Endodermal cell (in vitro differentiated cells): ENCODE results near the gene PPP2R1A. TPM values are rescaled to one million over a fixed set of nuclear protein-coding genes. Genes with fewer than 3 reads are reported as not detected.
A peak's percentile ranks its signal among the peaks of the same experiment; 100 is the strongest.
"Not testable (repeated sequence)": the region's sequence is repeated elsewhere in the genome, so short reads cannot be mapped to it uniquely, and the experiment has no call there.

Experiments used
- DNase-seq: peaks from one replicate; pipeline ENCODE4 v3.0.0-alpha.2; 2017
- H3K27ac ChIP-seq: 2 replicates; pipeline ENCODE4 v1.5.1; 2013; ENCODE audit warnings: mild to moderate bottlenecking, low read depth, low read length, moderate library complexity
- H3K27me3 ChIP-seq: 2 replicates; pipeline ENCODE4 v1.6.1; 2013; ENCODE audit warnings: mild to moderate bottlenecking, low read length, moderate library complexity; ENCODE audit not compliant: insufficient read depth, control insufficient read depth, poor library complexity, severe bottlenecking
- H3K36me3 ChIP-seq: 2 replicates; pipeline ENCODE4 v1.7.0; 2013; ENCODE audit warnings: mild to moderate bottlenecking, low read length, moderate library complexity; ENCODE audit not compliant: control insufficient read depth, insufficient read depth
- H3K4me1 ChIP-seq: one replicate; pipeline ENCODE4 v1.7.0; 2013; ENCODE audit warnings: low read length; ENCODE audit not compliant: control insufficient read depth, insufficient read depth
- H3K4me3 ChIP-seq: 2 replicates; pipeline ENCODE4 v1.5.1; 2013; ENCODE audit warnings: mild to moderate bottlenecking, low read length, moderate library complexity
- H3K9ac ChIP-seq: 2 replicates; pipeline ENCODE4 v1.6.1; 2013; ENCODE audit warnings: mild to moderate bottlenecking, low read length, moderate library complexity; ENCODE audit not compliant: poor library complexity, severe bottlenecking; ENCODE audit errors: extremely low read depth
- H3K9me3 ChIP-seq: 2 replicates; pipeline ENCODE4 v1.6.1; 2013; ENCODE audit warnings: mild to moderate bottlenecking, low read length, moderate library complexity; ENCODE audit not compliant: control insufficient read depth
- H3K27ac Mint-ChIP-seq: 2 replicates; pipeline ENCODE4 v1.8.0; 2020; ENCODE audit warnings: mixed read lengths
- H3K27me3 Mint-ChIP-seq: 2 replicates; pipeline ENCODE4 v1.8.0; 2021; ENCODE audit warnings: mild to moderate bottlenecking, mixed read lengths; ENCODE audit not compliant: insufficient read depth
- H3K36me3 Mint-ChIP-seq: 2 replicates; pipeline ENCODE4 v1.8.0; 2020; ENCODE audit warnings: low read depth, mixed read lengths
- H3K4me1 Mint-ChIP-seq: 2 replicates; pipeline ENCODE4 v1.8.0; 2020; ENCODE audit warnings: mixed read lengths
- H3K4me3 Mint-ChIP-seq: 2 replicates; pipeline ENCODE4 v1.8.0; 2020; ENCODE audit warnings: mild to moderate bottlenecking, moderate library complexity, mixed read lengths
- H3K9me3 Mint-ChIP-seq: 2 replicates; pipeline ENCODE4 v1.8.0; 2020; ENCODE audit warnings: mild to moderate bottlenecking, mixed read lengths
- CTCF ChIP-seq: fragments of 200-600 bp; sonication (generic); conservative IDR thresholded peaks from 2 replicates; pipeline ENCODE4 v1.5.0; 2021; ENCODE audit warnings: antibody characterized with exemption, mild to moderate bottlenecking
- WGBS, 2 experiments: methylation state at CpG; one replicate each; pipeline versions ENCODE4 v1.1.5 to v1.1.7; 2013; ENCODE audit warnings: missing lambda C conversion rate in 2 of 2, mixed read lengths in 1 of 2; ENCODE audit not compliant: insufficient coverage in 1 of 2, insufficient read length in 1 of 2; 5-methylcytosine and 5-hydroxymethylcytosine counted together
- total RNA-seq, 2 donors: library from RNA; stranded (reverse); fragmentation: NEBNext Ultra II Directional in 1 of 2; extraction: Animal tissue kit (Norgen Biotek cat#: 25700) in 1 of 2; gene quantifications; 2 replicates in 1 of 2; 3 replicates in 1 of 2; pipeline ENCODE4 v1.2.1, GENCODE V29; 2021

PPP2R1A gene
- total RNA-seq, 2 donors from 2014 or later = 345 to 348 TPM

- no peak for TF ChIP-seq CTCF
- no peaks in the 10 kb centered on the region for H3K4me1 Mint-ChIP-seq
- H3K36me3 Mint-ChIP-seq = peaks cover 1% of the 10 kb centered on the region
- Histone ChIP-seq H3K9ac (no peak overlapping the region), H3K4me3 (no peak overlapping the region), H3K27ac (no peak overlapping the region), H3K4me1 (no peaks in the 10 kb centered on the region), H3K36me3 (no peaks in the 10 kb centered on the region), H3K9me3 (no peaks in the 10 kb centered on the region), H3K27me3 (no peaks in the 10 kb centered on the region)
- WGBS, 2 experiments = 84 to 92% methylated on average over 12 of the region's 12 CpGs
- no peak overlapping the region for H3K4me3 Mint-ChIP-seq
- no peak overlapping the region for H3K27ac Mint-ChIP-seq
- no peak for DNase-seq
- H3K9me3 Mint-ChIP-seq = peaks cover 4% of the 10 kb centered on the region
- H3K27me3 Mint-ChIP-seq = peaks cover 7% of the 10 kb centered on the region
Observed at GRCh38 chr19:52244021-52244420, 54.2 kb downstream of the PPP2R1A start.

GRCh38 chr19:52248241-52248640 lies 58.4 kb downstream of the PPP2R1A start:
- no peaks in the 10 kb centered on the region for H3K36me3 ChIP-seq
- H3K9ac ChIP-seq = no peak overlapping the region
- H3K27ac ChIP-seq = no peak overlapping the region
- Mint-ChIP-seq H3K9me3 (peaks cover 8% of the 10 kb centered on the region), H3K27me3 (peaks cover 7% of the 10 kb centered on the region), H3K36me3 (no peaks in the 10 kb centered on the region), H3K4me1 (no peaks in the 10 kb centered on the region), H3K27ac (no peak overlapping the region), H3K4me3 (no peak overlapping the region)
- peak; percentile 78 for TF ChIP-seq CTCF
- H3K4me3 ChIP-seq = no peak overlapping the region
- DNase-seq = peak; percentile 78
- H3K27me3 ChIP-seq = no peaks in the 10 kb centered on the region
- no peaks in the 10 kb centered on the region for H3K9me3 ChIP-seq
- 42 to 48% methylated on average over 6 of the region's 6 CpGs for WGBS, 2 experiments
- H3K4me1 ChIP-seq = no peaks in the 10 kb centered on the region

GRCh38 chr19:52258426-52258825 lies 68.6 kb downstream of the PPP2R1A start:
- no peaks in the 10 kb centered on the region for H3K4me1 ChIP-seq
- TF ChIP-seq CTCF = no peak
- no peak overlapping the region for H3K9ac ChIP-seq
- Mint-ChIP-seq H3K27me3 (peaks cover 13% of the 10 kb centered on the region), H3K27ac (no peak overlapping the region), H3K4me3 (no peak overlapping the region), H3K9me3 (peaks cover 23% of the 10 kb centered on the region), H3K4me1 (no peaks in the 10 kb centered on the region), H3K36me3 (no peaks in the 10 kb centered on the region)
- H3K27ac ChIP-seq = no peak overlapping the region
- WGBS, 2 experiments = 90 to 98% methylated on average over 5 of the region's 5 CpGs
- H3K4me3 ChIP-seq = no peak overlapping the region
- no peak for DNase-seq
- H3K9me3 ChIP-seq = peaks cover 3% of the 10 kb centered on the region
- H3K27me3 ChIP-seq = peaks cover 8% of the 10 kb centered on the region
- no peaks in the 10 kb centered on the region for H3K36me3 ChIP-seq

GRCh38 chr19:52265556-52265955 lies 75.7 kb downstream of the PPP2R1A start:
- H3K27ac ChIP-seq, H3K36me3 Mint-ChIP-seq, H3K27ac Mint-ChIP-seq, H3K9ac ChIP-seq, H3K27me3 Mint-ChIP-seq, H3K4me1 Mint-ChIP-seq, H3K4me3 ChIP-seq, H3K9me3 Mint-ChIP-seq, H3K36me3 ChIP-seq, H3K4me1 ChIP-seq, H3K9me3 ChIP-seq, DNase-seq, H3K4me3 Mint-ChIP-seq, H3K27me3 ChIP-seq: not testable (repeated sequence)
- WGBS, 2 experiments = 89 to 98% methylated on average over 3 to 6 of the region's 6 CpGs
